Sciatic nerve (tissue), 2 donors: ENCODE results near the gene TIAM1. TPM values are rescaled to one million over a fixed set of nuclear protein-coding genes. Genes with fewer than 3 reads are reported as not detected.

Experiments used
- ATAC-seq: fragments of 200-7000 bp; cut with Tn5 transposase; one replicate; pipeline ENCODE4 v1.9.1; 2020; ENCODE audit warnings: mild to moderate bottlenecking, moderate library complexity
- DNase-seq: peaks from one replicate; pipeline ENCODE4 v3.0.0-alpha.2; 2020; ENCODE audit warnings: low spot score
- intact Hi-C: fragments of 100-400 bp; cut with DNase I; formaldehyde crosslinking; loops from one replicate; pipeline ENCODE4 v1.14.2; 2022
- total RNA-seq: library from RNA; stranded (reverse); fragmentation: NEBNext Ultra II Directional; extraction: Animal tissue kit (Norgen Biotek cat#: 25700); gene quantifications from one replicate; pipeline ENCODE4 v1.2.1, GENCODE V29; 2021
- donor health status: DM: no; HTN: no; CAD: no.
- donor health status: DM: no; HTN: no; CAD: no.

TIAM1 gene
- total RNA-seq, 1 donor from 2014 or later, result 40.2 TPM

DNA sequence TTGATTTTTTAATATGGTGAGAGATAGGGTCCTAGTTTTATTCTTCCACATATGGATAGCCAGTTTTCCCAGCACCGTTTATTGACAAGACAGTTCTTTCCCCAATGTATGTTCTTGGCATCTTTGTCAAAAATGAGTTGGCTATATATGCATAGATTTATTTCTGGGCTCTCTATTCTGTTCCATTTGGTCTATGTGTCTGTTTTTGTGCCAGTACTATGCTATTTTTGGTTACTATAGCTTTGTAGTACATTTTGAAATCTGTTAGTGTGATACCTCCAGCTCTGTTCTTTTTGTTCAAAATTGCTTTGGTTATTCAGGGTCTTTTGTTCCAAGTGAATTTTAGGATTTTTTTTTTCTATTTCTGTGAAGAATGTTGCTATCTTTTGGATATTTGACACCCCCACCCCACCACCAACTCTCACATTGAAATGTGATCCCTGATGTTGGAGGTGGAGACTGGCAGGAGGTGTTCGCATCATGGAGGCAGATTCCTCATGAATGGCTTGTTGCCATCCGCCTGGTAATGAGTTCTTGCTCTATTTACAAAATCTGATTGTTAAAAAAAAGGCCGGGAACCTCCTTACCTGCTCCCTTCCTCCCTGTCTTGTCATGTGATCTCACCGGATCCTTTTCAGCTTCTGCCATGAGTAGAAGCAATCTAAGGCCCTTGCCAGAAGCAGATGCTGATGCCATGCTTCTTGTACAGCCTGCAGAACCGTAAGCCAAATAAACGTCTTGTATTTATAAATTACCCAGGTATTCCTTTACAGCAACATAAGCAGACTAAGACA lies 251.0 kb downstream of the TIAM1 start:
- ATAC-seq (no peak), DNase-seq (no peak)
- intact Hi-C loops, result no loop called here

DNA sequence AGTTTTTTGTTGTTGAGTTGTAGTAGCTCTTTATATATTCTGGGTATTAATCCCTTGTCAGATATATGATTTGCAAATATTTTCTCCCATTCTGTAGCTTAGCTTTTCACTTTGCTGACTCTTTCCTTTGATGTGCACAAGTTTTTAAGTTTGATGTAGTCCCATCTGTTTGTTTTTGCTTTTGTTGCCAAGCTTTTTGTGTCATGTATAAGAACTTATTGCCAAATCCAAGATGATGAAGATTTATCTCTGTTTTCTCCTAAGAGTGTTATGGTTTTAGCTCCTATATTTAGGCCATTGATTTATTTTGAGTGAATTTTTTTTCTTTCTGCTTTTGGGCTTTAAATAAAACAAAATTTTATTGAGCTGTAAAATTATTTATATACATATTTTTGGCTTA lies 253.7 kb downstream of the TIAM1 start:
- ATAC-seq, result no peak
- intact Hi-C loops, result no loop called here
- no peak for DNase-seq

DNA sequence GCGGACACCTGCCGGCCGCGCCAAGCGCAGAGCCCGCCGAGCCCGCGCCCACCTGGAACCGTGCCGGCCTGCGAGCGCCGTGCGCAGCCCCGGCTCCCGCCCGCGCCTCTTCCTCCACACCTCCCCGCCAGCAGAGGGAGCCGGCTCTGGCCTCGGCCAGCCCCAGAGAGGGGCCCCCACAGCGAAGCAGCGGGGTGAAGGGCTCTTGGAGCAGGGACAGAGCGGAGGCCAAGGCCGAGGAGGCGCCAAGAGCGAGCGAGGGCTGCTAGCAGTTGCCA lies 255.6 kb downstream of the TIAM1 start:
- ATAC-seq, result no peak
- intact Hi-C loops, result no loop called here
- DNase-seq, result no peak

DNA sequence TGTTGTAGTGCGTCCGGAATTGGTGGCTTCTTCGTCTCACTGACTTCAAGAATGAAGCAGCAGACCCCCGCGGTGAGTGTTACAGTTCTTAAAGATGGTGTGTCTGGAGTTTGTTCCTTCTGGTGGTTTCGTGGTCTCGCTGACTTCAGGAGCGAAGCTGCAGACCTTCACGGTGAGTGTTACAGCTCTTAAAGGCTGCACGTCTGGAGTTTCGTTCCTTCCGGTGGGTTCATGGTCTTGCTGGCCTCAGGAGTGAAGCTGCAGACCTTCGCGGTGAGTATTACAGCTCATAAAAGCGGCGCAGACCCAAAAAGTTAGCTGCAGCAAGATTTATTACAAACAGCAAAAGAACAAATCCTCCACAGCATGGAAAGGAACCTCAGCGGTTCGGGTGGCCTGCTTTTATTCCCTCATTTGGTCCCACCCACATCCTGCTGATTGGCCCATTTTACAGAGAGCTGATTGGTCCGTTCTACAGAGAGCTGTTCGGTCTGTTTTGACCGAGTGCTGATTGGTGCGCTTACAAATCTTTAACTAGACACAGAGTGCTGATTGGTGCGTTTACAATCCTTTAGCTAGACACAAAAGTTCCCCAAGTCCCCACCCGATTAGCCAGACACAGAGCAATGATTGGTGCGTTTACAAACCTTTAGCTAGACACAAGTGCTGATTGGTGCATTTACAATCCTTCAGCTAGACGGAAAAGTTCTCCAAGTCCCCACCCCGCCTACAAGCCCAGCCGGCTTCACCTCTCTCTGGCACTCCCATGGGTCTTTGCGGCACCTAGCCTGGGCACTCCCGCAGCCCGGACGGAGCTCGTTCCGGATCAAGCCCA lies 256.2 kb downstream of the TIAM1 start:
- intact Hi-C loops, result no loop called here
- ATAC-seq, result no peak
- no peak for DNase-seq

DNA sequence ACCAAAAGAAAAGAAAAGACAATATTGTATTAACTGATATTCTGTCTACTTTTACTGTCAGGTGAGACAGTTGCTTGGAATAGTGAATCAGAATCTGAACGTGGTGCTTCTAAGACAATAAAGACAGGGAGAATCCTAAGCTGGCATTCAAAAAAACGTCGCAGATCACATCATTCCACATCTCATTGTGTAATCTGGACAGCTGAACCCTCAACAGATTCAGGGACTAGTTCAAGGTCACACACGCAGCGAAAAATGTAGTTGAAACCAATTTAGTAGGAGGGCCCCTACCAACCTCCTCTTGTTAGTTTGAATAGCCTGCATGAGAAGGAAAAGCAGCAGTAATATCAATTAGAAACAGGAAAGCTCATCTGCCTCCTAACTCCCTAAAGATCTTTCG lies 259.4 kb downstream of the TIAM1 start:
- no peak for ATAC-seq
- intact Hi-C loops, result no loop called here

DNA sequence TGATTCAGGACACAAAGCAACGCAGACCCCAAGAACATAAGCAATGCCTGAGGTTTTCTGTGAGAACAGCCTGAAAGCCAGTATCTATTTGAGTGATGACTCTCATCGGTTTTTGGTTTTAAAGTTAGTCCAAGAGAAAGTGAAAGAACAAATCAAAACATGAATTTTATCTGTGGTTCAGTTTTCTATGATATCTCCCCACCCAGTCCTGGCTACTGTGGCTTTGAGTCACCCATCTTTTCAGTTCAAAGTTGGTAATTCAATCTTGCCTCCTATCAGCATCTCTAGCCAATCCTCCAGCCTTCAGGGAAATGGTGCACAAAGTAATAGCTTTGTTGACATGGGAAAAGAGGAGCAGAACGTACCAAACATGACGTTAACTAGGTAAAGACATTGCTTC lies 265.3 kb downstream of the TIAM1 start:
- intact Hi-C loops, result no loop called here
- ATAC-seq (peak; percentile 73), DNase-seq (no peak)

More for the DNA sequence above, 259.4 kb downstream of the TIAM1 start:
- no peak for DNase-seq

DNA sequence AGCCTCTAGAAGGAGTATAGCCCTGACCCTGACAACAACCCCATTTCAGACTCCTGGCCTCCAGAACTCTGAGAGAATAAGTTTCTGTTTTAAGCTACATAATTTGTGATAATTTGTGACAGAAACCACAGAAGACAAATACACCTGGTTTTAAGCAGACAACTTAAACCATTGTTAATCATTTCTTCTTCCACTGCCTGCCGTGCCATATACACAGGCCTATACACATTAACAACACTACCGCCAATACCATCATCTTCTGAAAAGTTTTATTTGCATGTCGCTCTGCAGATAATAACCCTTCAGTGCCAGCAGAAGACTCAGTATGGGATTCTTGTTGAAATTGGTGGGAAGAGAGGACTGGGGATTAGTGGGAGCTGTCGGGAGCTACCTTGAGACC lies 265.8 kb downstream of the TIAM1 start:
- intact Hi-C loops, result no loop called here
- no peak for DNase-seq
- no peak for ATAC-seq

DNA sequence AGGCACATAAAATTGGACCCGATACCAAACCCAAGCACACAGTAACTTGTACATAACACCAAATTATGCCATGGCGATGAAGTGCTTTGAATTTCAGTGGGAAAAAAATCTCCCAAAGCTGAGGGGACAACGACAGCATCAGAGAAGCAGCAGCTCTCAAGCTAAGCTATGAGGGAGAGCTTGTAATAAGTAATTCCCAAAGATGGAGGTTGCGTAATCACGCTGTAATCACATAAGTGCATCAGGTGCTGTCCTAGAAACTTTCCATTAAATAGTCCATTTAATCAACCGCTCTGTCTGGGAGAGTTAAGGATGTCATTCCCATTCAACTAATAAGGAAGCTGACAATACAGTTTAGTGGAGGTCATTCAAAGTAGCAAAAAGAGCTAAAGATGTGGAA lies 268.2 kb downstream of the TIAM1 start:
- DNase-seq (no peak), ATAC-seq (no peak)
- intact Hi-C loops, result no loop called here

DNA sequence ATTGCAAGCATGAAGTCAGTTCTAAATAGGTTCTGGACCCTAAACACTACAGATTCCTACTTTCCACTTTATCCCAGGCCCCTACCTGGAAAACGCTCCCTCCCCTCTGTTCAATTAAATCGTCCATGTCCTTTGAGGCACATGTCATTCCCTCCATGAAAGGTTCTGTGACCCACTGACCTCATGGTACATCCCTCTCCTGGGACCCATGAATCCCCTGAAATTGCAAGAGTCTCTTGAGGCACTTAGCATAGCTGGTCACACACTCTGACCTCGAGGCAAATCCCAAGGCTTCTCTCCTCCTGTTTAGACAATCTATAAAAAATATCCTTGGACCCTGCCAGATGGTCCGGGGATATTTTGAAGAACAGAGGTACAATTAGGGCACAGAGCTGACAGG lies 271.5 kb downstream of the TIAM1 start:
- no peak for DNase-seq
- intact Hi-C loops, result no loop called here
- ATAC-seq, result no peak
